Muscle of back (tissue), 11 donors: ENCODE measurements around the gene CHMP4B. TPM values are rescaled to one million over a fixed set of nuclear protein-coding genes. Genes with fewer than 3 reads are reported as not detected.
"Not testable (repeated sequence)": the region's sequence is repeated elsewhere in the genome, so short reads cannot be mapped to it uniquely, and the experiment has no call there.

ENCODE experiments used
- DNase-seq, 3 donors: peaks; one replicate each; pipeline versions ENCODE4 v3.0.0 to v3.0.0-alpha.2; 2013
- polyA plus RNA-seq, 10 donors: library from polyadenylated mRNA; unstranded; fragments of 120-200 nt; gene quantifications; one replicate each; pipeline ENCODE4 v1.2.1, GENCODE V29; 2013; ENCODE audit not compliant: insufficient read length in 10 of 10

Gene CHMP4B
- polyA plus RNA-seq, 10 donors = 60.4 to 75.0 (median 66.7) TPM

DNA sequence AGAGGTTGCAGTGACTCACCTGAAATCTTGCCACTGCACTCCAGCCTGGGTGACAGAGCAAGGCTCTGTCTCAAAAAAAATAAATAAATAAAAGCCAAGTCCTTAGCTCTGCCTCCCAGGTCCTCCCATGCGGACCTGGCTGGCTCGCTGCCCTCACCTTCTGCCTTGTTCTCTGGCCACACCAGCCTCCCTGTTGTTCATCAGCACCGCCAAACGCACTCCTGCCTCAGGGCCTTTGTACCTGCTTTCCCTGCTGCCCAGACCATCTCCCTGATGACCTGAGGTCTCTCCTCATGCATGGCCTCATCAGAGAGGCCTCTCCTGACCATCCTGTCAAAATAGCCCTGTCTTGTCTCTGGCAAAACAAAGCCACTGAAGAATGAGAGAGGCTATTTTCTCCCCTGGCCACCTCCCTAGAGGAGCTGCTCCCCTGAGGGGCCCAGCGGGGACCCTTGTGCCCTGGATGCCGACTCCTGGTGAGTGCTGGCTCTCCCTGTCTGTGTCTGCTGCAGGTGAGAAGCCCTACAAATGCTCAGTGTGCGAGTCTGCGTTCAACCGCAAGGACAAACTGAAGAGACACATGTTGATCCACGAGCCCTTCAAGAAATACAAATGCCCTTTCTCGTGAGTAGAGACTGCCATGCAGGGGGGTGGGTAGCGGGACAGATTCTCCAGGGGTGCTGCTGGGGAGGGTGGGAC lies 22.6 kb upstream of the CHMP4B start:
- no peak for DNase-seq

DNA sequence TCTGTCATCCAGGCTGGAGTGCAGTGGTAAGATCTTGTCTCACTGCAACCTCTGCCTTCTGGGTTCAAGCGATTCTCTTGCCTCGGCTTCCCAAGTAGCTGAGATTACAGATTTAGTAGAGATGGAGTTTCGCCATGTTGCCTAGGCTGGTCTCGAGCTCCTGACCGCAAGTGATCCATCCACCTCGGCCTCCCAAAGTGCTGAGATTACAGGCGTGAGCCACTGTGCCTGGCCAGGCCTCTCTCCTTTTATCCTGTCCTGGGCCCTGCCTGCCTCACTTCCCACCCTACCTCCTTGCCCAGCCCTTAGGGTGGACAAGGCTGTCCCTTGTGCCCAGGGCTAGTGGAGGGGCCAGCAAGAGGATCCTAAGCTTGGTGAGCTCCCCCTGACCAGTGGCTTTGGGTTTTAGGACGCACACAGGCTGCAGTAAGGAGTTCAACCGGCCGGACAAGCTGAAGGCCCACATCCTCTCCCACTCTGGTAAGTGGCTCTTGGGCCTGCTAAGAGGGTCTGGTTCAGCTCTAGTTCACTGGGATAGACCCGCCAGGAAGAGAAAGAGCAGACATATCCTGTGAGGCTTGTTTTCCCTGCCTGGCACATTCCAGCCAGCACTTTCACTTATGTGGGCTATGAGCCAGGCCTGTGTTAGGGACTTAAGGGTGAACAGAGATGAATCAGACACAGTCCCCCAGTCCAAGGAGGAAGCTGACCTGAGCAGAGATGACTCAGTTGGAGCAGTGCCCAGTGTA lies 21.9 kb upstream of the CHMP4B start:
- DNase-seq = peak in 2 of 3 donors; percentile 18 to 89

DNA sequence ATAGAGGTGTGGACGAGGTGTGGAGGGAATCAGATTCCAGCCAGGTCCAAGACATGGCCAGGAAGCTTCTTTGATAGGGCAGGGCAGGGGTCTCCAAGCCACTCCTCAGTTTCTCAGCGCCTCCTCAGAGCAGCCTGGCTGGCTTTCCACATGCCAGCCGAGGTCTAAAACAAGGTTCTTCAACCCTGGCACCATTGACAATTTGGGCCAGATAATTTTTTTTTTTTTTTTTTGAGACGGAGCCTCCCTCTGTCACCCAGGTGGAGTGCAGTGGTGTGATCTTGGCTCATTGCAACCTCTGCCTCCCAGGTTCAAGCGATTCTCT lies 21.3 kb upstream of the CHMP4B start:
- no peak for DNase-seq

DNA sequence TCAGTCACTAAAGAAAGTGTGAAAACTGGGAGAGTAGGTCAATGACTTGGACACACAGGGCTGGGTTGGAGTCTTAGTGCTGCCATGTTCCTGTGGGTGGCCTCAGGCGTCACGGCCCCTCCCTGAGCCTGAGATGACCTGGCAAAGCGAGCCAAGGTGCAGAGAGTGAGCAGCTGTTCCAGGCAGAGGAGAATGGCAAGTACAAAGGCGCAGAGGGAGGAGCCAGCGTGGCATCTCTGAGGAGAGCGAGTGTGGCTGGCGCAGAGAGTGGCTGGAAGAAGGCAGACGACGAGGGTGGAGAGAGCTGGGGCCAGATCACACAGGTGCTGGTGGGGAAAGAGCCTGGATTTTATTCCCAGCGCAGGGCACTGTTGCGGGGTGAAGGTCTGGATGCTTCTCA lies 20.6 kb upstream of the CHMP4B start:
- no peak for DNase-seq

DNA sequence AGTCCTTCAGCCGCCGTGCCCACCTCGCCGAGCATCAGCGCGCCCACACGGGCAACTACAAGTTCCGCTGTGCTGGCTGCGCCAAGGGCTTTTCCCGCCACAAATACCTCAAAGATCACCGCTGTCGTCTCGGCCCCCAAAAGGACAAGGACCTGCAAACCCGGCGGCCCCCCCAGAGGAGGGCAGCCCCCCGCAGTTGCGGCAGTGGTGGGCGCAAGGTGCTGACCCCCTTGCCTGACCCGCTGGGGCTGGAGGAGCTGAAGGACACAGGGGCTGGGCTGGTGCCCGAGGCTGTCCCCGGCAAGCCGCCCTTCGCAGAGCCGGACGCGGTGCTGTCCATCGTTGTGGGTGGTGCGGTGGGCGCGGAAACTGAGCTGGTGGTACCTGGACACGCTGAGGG lies 20.1 kb upstream of the CHMP4B start:
- no peak for DNase-seq

DNA sequence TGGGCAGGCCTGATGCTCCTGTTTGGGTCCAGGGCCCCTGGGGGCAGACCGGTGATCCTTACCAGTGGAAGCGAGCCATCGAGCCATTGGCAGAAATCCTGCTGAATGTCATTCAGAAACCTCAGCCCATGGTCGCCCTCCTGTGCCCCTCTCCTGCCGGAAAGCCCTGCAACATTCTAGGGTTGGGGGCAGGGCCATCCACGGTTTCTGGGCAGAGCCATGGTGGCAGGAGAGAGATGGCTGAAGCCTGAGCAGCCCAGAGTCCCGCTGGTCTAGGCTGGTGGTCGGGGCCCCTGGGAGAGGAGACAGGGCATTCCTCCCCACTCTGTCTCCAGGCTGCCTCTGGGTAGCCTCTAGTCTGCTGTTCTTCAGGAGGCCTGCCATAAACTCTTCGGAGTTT lies 19.6 kb upstream of the CHMP4B start:
- no peak for DNase-seq

DNA sequence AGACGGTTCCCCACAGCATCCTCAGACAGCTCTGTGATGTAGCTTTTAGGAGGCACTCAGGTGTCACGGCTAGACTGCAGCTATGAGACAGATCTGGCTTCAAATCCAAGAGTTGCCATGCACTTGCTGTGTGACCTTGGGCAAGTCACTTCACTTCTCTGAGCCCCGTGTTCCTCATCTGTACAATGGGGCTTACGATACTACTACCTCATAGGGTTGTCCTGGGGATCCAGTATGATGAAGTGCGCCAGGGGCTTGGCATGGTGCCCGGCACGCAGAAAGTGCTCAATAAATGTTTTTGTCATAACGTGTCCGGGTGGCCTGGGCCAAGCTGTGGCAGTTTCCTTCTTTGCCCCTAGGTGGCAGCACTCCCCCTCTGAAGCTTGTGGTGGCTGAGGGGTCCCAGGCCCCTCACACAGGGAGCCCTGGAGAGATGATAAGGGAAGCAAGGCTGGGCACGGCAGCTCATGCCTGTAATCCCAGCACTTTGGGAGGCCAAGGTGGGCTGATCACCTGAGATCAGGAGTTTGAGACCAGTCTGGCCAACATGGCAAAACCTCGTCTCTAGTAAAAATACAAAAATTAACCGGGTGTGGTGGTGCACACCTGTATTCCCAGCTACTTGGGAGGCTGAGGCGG lies 19.1 kb upstream of the CHMP4B start:
- peak in 1 of 3 donors; percentile 38 for DNase-seq

DNA sequence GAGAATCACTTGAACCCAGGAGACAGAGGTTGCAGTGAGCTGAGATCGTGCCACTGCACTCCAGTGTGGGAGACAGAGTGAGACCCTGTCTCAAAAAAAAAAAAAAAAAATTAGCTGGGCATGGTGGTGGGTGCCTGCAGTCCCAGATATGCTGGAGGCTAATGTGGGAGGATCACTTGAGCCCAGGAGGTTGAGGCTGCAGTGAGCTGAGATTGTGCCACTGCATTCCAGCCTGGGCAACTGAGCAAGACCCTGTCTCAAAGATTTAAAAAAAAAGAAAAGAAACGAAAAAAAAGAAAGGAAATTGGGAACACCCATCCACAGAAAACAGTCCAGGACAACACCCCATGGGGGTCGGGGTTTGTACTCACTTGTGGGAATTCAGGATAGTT lies 18.6 kb upstream of the CHMP4B start:
- not testable (repeated sequence) for DNase-seq

DNA sequence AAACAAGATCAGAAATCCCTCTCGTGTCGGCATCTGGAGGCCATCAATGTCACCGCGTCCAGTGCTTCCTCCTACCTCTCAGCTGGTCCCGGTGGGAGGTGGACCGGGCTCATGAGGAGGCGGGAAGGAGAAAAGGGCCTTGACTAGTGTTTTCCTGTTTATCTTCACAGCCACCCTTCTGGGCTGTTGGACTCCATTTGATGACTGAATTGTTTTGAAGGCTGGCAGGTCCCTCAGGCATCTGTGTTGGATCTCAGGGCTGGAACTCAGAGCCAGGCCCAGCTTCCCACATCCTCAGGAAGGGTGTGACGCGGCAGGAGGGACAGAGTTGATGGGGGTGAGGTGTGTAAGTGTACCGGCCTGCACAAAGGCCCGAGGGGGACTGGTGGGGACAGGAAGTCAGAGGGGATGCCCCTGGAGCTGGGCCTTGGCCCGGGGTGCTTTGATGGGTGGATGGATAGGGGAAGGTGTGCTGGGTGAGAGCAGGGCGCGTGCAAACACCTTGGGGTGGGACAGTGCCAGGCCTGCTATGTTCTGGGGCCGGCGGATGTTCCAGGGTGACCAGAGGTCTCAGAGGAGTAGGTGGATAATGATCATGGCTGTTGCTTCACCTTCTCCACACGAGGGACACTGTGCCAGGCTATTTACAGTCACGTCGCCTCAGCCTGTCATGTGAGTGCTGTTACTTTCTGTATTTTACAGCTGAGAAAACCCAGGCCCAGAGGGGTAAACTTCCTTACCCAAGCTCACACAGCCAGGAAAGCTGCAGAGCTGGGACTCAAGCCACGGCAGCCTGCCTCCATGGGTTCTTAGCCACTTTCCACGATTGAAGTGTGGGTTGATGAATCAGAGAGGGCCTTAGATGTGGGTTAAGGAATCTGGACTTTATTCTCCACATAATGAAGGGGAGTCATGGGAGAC lies 17.9 kb upstream of the CHMP4B start:
- peak in 1 of 3 donors; percentile 15 for DNase-seq

DNA sequence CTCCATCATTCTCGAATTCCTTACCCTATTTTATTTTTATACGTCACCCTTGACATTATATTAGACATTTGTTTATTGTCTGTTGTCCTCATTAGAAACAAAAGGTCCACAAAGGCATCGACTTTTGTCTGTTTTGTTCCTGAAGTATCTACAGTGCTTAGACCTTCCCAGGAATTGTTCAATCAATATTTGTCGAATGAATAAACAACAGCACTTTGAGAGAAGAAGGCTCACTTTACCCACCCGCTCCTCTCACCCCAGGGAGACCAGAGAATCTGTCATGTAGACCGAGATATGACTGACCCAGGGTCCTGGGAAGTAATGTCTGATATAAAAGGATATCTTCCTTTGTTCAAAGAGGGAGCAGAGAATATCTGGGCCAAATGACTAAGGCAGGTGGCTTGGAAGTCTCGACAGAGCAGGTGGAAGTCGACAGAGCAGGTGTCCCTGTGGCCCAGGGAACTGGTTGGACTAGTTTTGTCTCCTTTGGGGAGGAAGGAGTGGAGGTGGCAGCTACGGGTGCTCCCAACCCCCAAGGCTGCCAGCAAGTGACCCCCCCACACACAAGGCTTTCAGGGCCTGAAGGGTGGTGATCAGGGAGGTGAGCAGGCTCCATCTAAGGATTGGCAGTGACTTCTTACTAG lies 14.8 kb upstream of the CHMP4B start:
- no peak for DNase-seq

DNA sequence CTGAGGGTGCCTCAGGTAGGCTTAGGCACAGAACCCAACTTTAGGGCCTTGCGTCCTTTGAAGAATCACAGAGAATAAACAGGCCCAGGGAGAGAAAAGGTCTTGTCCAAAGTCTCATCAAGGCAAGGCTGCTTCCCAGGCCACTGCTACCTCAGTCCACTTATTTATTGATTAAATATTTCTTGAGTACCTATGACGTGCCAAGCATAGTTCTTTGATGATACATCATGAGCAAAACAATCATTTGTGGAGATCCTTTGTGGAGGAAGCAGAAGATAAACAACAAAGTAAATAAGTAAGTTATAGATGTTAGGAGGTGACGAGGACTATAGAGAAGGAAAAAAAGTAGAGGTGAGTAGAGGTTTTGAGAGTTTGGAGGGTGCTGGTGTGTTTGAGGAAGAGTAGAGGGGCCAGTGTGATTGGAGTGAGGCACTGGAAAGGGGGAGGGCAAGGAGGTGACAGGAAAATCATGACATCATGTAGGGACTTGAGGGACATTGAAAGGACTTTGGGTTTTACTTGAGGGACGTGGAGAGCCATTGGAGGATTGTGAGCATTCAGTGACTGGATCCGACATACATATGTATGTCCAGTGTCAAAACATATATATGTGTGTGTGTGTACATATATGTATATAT lies 14.1 kb upstream of the CHMP4B start:
- DNase-seq = no peak

DNA sequence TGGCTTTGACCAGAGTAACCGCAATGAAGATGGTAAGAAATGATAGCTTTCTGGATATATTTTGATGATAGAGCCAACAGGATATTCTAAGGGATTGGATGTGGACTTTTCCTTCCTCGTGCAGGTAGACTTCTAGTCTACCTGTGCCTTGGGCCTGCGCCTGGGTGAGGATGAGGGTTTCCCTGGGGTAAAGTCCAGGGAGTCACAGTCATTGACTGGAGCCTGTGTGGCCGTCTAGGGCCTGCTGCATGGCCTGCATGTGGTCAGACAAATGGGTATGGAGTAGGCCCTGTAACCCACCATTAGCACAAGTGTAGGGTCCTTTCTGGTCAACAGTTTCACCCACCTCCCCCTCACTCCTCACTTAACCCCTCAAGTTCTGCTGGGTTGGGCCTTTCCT lies 12.7 kb upstream of the CHMP4B start:
- DNase-seq = no peak

DNA sequence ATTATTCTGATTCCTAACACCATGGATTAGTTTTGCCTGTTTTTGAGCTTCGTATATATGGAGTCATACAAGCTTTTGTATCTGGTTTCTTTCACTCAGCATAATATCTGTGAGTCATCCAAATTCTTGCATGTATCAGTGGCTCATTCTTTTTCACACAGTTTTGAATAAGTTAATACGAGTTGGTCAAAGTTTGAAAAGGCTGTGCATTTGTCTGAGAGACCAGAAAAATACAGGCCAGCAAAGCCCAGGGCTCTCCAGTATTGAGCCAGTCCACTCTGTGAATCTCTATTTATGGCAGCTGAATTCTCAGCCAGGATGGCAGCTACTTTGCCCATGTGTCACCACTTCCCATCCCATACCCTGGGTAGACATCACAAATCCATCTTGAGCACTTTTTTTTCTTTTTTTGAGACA lies 7.2 kb upstream of the CHMP4B start:
- DNase-seq = peak in 1 of 3 donors; percentile 34

DNA sequence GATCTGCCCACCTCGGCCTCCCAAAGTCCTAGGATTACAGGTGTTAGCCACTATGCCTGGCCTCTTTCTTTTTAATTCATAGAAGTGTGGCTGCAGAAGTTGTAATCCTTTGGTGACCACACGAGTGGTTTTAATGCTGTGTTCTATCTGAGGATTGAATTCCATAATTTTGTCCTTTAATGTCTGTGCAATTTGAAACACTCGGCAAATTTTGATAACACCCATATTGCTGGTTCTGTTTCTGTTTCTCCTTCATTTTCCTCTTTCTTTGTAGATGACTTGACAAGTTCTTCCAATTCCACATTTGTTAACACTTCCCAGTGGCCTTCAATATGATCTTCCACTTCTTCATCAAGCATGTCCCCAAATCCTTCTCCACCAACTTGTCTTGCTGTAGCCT lies 2.8 kb upstream of the CHMP4B start:
- no peak for DNase-seq

DNA sequence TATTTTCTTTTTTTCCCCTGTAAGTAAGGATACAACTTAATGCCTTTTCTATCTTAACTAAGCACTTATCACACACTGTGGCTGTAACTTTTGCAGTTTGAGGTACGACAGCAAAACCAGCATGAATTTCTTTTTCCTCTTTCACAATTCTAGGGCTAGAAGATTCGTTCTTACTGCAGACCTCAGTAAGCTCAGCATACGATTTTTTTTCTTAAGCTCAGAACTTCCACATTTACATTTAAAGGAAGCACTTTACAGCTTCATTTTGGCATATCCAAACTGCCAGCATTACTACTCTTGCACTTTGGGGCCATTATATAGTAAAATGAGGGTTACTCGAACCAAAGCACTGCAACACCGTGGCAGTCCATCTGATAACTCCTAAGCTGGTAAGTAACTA lies 889 bp upstream of the CHMP4B start:
- DNase-seq = no peak

DNA sequence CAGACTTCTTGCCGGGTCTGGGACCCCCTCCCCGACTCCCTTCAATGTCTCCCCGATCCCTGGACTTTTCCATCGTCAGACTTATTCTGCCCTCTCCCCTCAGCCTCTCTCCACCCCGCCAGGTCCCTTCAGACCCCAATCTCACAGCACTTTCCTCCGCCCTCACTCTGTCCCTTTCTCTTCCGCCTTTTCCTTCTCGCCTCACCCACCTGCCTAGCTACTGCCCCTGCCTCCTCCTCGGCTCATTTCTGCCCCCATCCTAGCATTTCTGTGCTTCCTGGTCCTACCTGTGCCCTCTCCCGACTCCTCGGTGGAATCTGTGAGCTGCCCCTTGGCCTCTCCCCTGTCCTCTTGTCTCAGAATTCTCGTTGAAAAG lies 616 bp downstream of the CHMP4B start:
- DNase-seq = peak in 1 of 3 donors; percentile 64

DNA sequence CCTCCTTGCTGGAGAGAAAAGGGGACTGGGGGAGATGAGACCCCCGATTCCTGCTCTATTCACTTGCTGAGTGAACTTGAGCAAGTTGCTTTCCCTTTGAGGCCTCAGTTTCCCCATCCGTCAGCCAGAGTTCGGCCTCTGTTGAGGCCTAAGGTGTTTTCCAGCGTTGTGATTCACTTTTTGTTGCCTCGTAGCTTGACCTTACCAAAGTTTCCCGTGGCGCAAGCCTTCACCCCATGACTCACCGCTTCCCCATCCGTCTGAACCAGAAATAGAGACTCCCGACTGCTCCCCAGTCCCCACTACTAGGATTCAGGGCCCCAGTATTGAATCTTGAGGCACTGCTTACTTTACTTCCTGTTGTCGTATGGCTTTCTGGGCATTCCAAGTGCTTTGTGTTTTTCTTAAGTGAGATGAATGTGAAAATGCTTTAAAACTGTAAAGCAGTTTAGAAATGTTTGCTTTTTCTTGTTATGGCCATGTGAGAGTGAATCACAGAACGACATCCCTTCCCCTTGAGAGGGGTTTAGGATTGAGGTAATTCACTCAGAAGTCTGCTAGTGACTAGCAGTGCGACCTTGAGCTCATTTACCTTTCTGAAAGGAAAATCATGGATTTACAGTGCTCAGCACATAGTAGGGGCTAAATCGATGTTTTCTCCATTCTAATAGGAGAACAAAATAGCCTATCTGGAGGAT lies 1.2 kb downstream of the CHMP4B start:
- peak in 2 of 3 donors; percentile 41 to 67 for DNase-seq

DNA sequence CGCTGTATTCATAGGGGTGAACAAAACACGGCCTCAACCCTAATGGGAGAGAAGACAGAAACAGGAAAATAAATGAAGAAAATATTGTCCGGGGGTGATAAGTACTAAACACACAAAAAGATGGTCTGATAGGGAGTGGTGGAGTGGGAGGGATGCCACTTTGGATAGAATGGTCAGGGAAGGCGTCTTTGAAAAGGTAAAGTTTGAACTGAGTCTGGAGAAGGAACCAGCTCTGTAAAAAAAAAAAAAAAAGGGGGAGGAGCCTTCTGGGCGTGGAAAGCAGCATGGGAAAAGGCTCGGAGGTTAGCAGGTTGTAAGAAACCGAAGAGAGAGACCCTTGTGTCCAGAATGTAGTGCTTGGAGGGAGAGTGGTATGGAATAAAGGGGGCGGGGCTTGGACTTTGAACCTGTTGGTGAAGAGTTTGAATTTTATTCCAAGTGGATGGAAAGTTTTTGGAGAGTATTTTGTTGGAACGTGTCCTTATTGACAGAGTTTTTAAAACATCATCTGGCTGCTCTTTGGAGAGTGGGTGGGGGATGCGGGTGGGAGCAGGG lies 1.8 kb downstream of the CHMP4B start:
- DNase-seq = peak in 1 of 3 donors; percentile 63

DNA sequence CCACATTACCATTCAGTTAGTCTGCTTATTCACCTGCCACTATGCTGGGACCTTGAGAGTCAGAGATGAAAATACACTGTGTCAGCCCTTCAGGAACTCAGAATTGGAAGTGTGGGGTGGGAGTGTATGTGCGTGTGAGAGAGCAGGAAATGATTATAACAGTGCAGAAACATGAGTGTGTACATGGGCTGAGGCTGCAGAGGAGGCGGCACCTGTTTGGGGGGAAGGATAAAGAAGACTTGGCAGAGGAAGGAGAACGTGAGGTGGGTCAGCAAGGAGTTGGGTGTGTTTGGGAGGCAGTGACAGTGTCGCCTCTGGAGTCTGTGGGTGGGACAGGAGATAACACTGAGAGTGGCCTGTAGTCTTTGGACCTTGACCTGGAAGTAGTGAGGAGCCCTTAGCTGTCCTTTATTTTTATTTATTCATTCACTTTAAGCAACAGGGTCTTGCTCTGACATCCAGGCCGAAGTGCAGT lies 3.1 kb downstream of the CHMP4B start:
- no peak for DNase-seq

DNA sequence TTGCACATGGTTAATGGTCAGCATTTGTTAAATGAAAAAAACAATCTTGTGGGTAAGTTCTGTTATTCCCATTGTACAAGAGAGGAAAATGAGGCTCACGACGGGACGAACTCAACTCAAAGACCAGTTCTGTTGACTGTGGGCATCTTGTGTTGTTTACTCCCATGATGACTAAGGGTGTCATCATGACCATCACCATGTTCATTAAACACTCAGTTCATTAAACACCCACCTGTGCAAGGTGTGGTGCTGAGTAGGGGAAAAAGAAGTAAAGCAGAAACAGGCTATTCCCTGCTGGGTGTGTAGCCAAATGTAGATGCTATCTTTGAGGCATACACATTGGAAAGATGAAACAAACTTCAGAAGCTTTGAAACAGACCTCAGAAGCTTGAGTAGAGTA lies 4.5 kb downstream of the CHMP4B start:
- no peak for DNase-seq
